HCT116 (cell line): Measurements from ENCODE around the gene ZSWIM8. TPM values are rescaled to one million over a fixed set of nuclear protein-coding genes. Genes with fewer than 3 reads are reported as not detected.

ENCODE experiments used
- ATAC-seq: fragments of 200-7000 bp; cut with Tn5 transposase; 2 replicates; pipeline ENCODE4 v1.9.1; 2020; ENCODE audit warnings: mild to moderate bottlenecking, moderate library complexity
- BruUV-seq: library from RNA; stranded (reverse); fragments of 400-500 nt; replicated peaks from 2 replicates; lab custom pipeline; 2021; lab: Mats Ljungman, UMichigan
- CTCF ChIA-PET: fragments of 300-600 bp; sonication (Branson Sonifier 250); formaldehyde crosslinking; loops from one replicate; lab custom pipeline; 2021; ENCODE audit warnings: antibody characterized with exemption; lab: Charles Lee
- POLR2A ChIA-PET: fragments of 300-600, 350-600 bp; sonication (Branson Sonifier 250); formaldehyde crosslinking; loops from one replicate; lab custom pipeline; 2021; ENCODE audit warnings: antibody characterized with exemption; lab: Charles Lee
- RAD21 ChIA-PET, 2 experiments: fragments of 300-600 bp; sonication (Branson Sonifier 250); formaldehyde crosslinking; loops; one replicate each; lab custom pipeline; 2023; ENCODE audit warnings: low total read pairs in 2 of 2; ENCODE audit not compliant: uncharacterized antibody in 2 of 2, unreplicated experiment in 2 of 2, low non-redundant PET in 1 of 2; lab: Charles Lee
- DNase-seq: peaks from one replicate; pipeline ENCODE4 v3.0.0-alpha.2; 2010; ENCODE audit warnings: low read depth, low spot score
- H2AFZ ChIP-seq: fragments of 200-600 bp; shearing (Covaris generic), sonication (generic); 2 replicates; pipeline ENCODE4 v1.6.1; 2017; ENCODE audit warnings: low read depth, mixed run types, mixed read lengths, antibody characterized with exemption, low read length; ENCODE audit not compliant: poor library complexity, severe bottlenecking
- H3K27ac ChIP-seq: 2 replicates; pipeline ENCODE4 v1.5.1; 2012; ENCODE audit warnings: low read depth, low read length
- H3K27me3 ChIP-seq: fragments of 200-600 bp; sonication (generic); 2 replicates; pipeline ENCODE4 v1.6.1; 2016; ENCODE audit warnings: mixed run types, low read length, mixed read lengths; ENCODE audit not compliant: insufficient read depth
- H3K36me3 ChIP-seq, 2 experiments: fragments of 200-500 bp in 1 of 2; fragments of 200-600 bp in 1 of 2; sonication (Bioruptor generic) in 1 of 2; sonication (generic) in 1 of 2; 2 replicates each; pipeline versions ENCODE4 v1.5.1 to v1.6.1; 2014 to 2016; ENCODE audit warnings: low read length in 2 of 2, inconsistent platforms in 1 of 2, mixed read lengths in 1 of 2, mixed run types in 1 of 2; ENCODE audit not compliant: insufficient read depth in 2 of 2, control insufficient read depth in 1 of 2
- H3K4me1 ChIP-seq, 2 experiments: fragments of 200-600 bp in 1 of 2; sonication (generic) in 1 of 2; 2 replicates each; pipeline versions ENCODE4 v1.5.1 to v1.6.1; 2012 to 2017; ENCODE audit warnings: low read length in 2 of 2, inconsistent platforms in 1 of 2, mild to moderate bottlenecking in 1 of 2, mixed read lengths in 1 of 2, mixed run types in 1 of 2, moderate library complexity in 1 of 2; ENCODE audit not compliant: insufficient read depth in 2 of 2, control insufficient read depth in 1 of 2
- H3K4me2 ChIP-seq: fragments of 200-600 bp; sonication (generic); 2 replicates; pipeline ENCODE4 v1.6.1; 2017; ENCODE audit warnings: mixed run types, low read length, mixed read lengths
- H3K4me3 ChIP-seq, 2 experiments: fragments of 200-600 bp in 1 of 2; sonication (generic) in 1 of 2; replicated peaks in 1 of 2; 2 replicates each; pipeline ENCODE4 v1.5.1; 2011 to 2016; ENCODE audit warnings: low read length in 2 of 2, control low read depth in 1 of 2, low read depth in 1 of 2, mild to moderate bottlenecking in 1 of 2, mixed read lengths in 1 of 2, mixed run types in 1 of 2
- H3K79me2 ChIP-seq: fragments of 200-600 bp; sonication (generic); 2 replicates; pipeline ENCODE4 v1.6.1; 2017; ENCODE audit warnings: mild to moderate bottlenecking, mixed run types, low read length, moderate library complexity, mixed read lengths; ENCODE audit not compliant: insufficient read depth
- H3K9ac ChIP-seq: fragments of 200-600 bp; sonication (generic); 2 replicates; pipeline ENCODE4 v1.6.1; 2016; ENCODE audit warnings: low read length, mixed read lengths
- H3K9me2 ChIP-seq: fragments of 200-600 bp; sonication (generic), shearing (Covaris generic); 2 replicates; pipeline ENCODE4 v1.6.1; 2017; ENCODE audit warnings: mixed run types, mild to moderate bottlenecking, moderate library complexity; ENCODE audit not compliant: insufficient read depth
- H3K9me3 ChIP-seq, 2 experiments: fragments of 200-500 bp in 1 of 2; fragments of 200-600 bp in 1 of 2; sonication (Bioruptor generic) in 1 of 2; sonication (generic) in 1 of 2; 2 replicates each; pipeline ENCODE4 v1.6.1; 2014 to 2017; ENCODE audit warnings: low read length in 2 of 2, mixed read lengths in 2 of 2, inconsistent platforms in 1 of 2, low read depth in 1 of 2, mild to moderate bottlenecking in 1 of 2, mixed run types in 1 of 2, moderate library complexity in 1 of 2; ENCODE audit not compliant: control insufficient read depth in 1 of 2, insufficient read depth in 1 of 2
- H4K20me1 ChIP-seq: fragments of 200-600 bp; sonication (generic), shearing (Covaris generic); 2 replicates; pipeline ENCODE4 v1.6.1; 2017; ENCODE audit warnings: mixed run types, mild to moderate bottlenecking, moderate library complexity; ENCODE audit not compliant: insufficient read depth
- CBX3 ChIP-seq: IDR thresholded peaks from 2 replicates; pipeline ENCODE4 v1.6.1; 2012; ENCODE audit warnings: low read depth
- CEBPB ChIP-seq: IDR thresholded peaks from 2 replicates; pipeline ENCODE4 v1.6.1; 2012; ENCODE audit warnings: low read depth
- EZH2 ChIP-seq: fragments of 200-600 bp; sonication (generic); IDR thresholded peaks from 2 replicates; pipeline ENCODE4 v1.6.1; 2017; ENCODE audit warnings: antibody characterized with exemption, mixed run types
- FOSL1 ChIP-seq: IDR thresholded peaks from 2 replicates; pipeline ENCODE4 v1.6.1; 2012; ENCODE audit warnings: low read depth
- POLR2A ChIP-seq: IDR thresholded peaks from 2 replicates; pipeline ENCODE4 v1.7.0; 2011; ENCODE audit warnings: borderline replicate concordance; ENCODE audit not compliant: insufficient read depth, insufficient read length; ENCODE audit errors: extremely low read depth
- POLR2AphosphoS5 ChIP-seq: IDR thresholded peaks from 2 replicates; pipeline ENCODE4 v1.6.1; 2011; ENCODE audit warnings: mild to moderate bottlenecking, low read depth, low read length, moderate library complexity
- RAD21 ChIP-seq: IDR thresholded peaks from 2 replicates; pipeline ENCODE4 v1.6.1; 2012; ENCODE audit warnings: low read depth, mild to moderate bottlenecking
- SIN3A ChIP-seq: IDR thresholded peaks from 2 replicates; pipeline ENCODE4 v1.6.1; 2012; ENCODE audit warnings: low read depth
- SP1 ChIP-seq: IDR thresholded peaks from 2 replicates; pipeline ENCODE4 v1.6.1; 2012; ENCODE audit warnings: low read depth
- SRF ChIP-seq: IDR thresholded peaks from 2 replicates; pipeline ENCODE4 v1.6.1; 2012; ENCODE audit warnings: low read depth
- YY1 ChIP-seq: IDR thresholded peaks from 2 replicates; pipeline ENCODE4 v1.6.1; 2011; ENCODE audit warnings: low read length, low read depth, moderate library complexity, mild to moderate bottlenecking; ENCODE audit not compliant: insufficient replicate concordance; ENCODE audit errors: extremely low read depth
- ZNF274 ChIP-seq: fragments of 200-500 bp; sonication (Bioruptor generic); IDR thresholded peaks from 2 replicates; pipeline ENCODE4 v1.6.1; 2014; ENCODE audit warnings: mild to moderate bottlenecking, low read depth, low read length, inconsistent platforms
- intact Hi-C: fragments of 100-400 bp; cut with micrococcal nuclease; formaldehyde crosslinking; loops from 2 replicates; pipeline ENCODE4 v1.10.0; 2022
- total RNA-seq: library from RNA; stranded (reverse); gene quantifications from one replicate; pipeline ENCODE4 v1.2.1, GENCODE V29; 2021; ENCODE audit not compliant: unreplicated experiment
- TF ChIP-seq, protein P1 (sequence below): IDR thresholded peaks from 2 replicates; pipeline ENCODE4 v1.6.1; 2012
- TF ChIP-seq, protein P2 (sequence below), 3 experiments: fragments of 200-600 bp in 1 of 3; sonication (generic) in 1 of 3; IDR thresholded peaks in 2 of 3; conservative IDR thresholded peaks in 1 of 3; 2 replicates each; pipeline ENCODE4 v1.5.1; 2012 to 2017; ENCODE audit warnings: low read depth in 2 of 3, low read length in 2 of 3, antibody characterized with exemption in 1 of 3, borderline replicate concordance in 1 of 3, control low read depth in 1 of 3, mild to moderate bottlenecking in 1 of 3, mixed read lengths in 1 of 3, mixed run types in 1 of 3, moderate library complexity in 1 of 3; ENCODE audit not compliant: insufficient read depth in 1 of 3
- TF ChIP-seq, protein P3 (sequence below): IDR thresholded peaks from 2 replicates; pipeline ENCODE4 v1.6.1; 2012
- TF ChIP-seq, protein P4 (sequence below): IDR thresholded peaks from 2 replicates; pipeline ENCODE4 v1.6.1; 2011; ENCODE audit warnings: mild to moderate bottlenecking, low read length, moderate library complexity; ENCODE audit not compliant: insufficient replicate concordance; ENCODE audit errors: extremely low read depth
- TF ChIP-seq, protein P5 (sequence below): IDR thresholded peaks from 2 replicates; pipeline ENCODE4 v1.6.1; 2012; ENCODE audit warnings: low read depth

ZSWIM8 gene
- total RNA-seq, 1 experiment from 2014 or later: 49.9 TPM

DNA sequence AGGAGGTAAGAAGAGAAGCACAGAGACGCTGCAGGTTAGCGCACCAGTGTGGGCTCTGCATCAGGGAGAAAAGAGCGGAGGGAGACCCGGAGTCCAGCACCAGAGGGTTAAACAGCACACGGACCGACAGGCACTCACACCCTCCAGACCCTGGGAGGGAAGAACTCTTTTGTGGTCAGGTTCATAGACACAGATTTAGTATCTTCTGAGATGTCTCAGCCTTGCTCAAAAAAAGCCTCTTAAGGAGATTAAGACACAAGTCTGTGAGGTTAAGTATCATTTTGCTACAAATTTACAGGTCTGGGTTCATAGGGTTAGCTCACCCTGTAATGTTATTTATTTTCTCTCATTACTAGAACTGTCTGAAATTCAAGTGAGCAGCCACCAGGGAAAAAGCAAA, 42.8 kb downstream of the ZSWIM8 start:
- DNase-seq (no peak), ATAC-seq (no peak)
- no peak overlapping the region for H2AFZ ChIP-seq
- no peaks in the 10 kb centered on the region for H3K79me2 ChIP-seq
- no TSS peak for BruUV-seq
- H3K27me3 ChIP-seq: no peaks in the 10 kb centered on the region
- ChIA-PET CTCF (no interaction called here), RAD21 (no interaction called here), POLR2A (no interaction called here)
- H3K4me1 ChIP-seq: no peaks in the 10 kb centered on the region; a peak in 1 of 4 replicates
- intact Hi-C loops: no loop called here
- no peak overlapping the region for H3K4me2 ChIP-seq
- H3K9ac ChIP-seq: no peak overlapping the region
- no peaks in the 10 kb centered on the region for H3K9me3 ChIP-seq
- H3K4me3 ChIP-seq: no peak overlapping the region
- H3K27ac ChIP-seq: no peak overlapping the region
- peaks cover 2 to 9% of the 10 kb centered on the region in 2 experiments; a peak in 3 of 4 replicates for H3K36me3 ChIP-seq
- no peaks in the 10 kb centered on the region for H3K9me2 ChIP-seq
- H4K20me1 ChIP-seq: no peaks in the 10 kb centered on the region
- no peak for TF ChIP-seq FOSL1
- TF ChIP-seq, protein P1, sequence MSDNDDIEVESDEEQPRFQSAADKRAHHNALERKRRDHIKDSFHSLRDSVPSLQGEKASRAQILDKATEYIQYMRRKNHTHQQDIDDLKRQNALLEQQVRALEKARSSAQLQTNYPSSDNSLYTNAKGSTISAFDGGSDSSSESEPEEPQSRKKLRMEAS: no peak
- TF ChIP-seq, protein P2, sequence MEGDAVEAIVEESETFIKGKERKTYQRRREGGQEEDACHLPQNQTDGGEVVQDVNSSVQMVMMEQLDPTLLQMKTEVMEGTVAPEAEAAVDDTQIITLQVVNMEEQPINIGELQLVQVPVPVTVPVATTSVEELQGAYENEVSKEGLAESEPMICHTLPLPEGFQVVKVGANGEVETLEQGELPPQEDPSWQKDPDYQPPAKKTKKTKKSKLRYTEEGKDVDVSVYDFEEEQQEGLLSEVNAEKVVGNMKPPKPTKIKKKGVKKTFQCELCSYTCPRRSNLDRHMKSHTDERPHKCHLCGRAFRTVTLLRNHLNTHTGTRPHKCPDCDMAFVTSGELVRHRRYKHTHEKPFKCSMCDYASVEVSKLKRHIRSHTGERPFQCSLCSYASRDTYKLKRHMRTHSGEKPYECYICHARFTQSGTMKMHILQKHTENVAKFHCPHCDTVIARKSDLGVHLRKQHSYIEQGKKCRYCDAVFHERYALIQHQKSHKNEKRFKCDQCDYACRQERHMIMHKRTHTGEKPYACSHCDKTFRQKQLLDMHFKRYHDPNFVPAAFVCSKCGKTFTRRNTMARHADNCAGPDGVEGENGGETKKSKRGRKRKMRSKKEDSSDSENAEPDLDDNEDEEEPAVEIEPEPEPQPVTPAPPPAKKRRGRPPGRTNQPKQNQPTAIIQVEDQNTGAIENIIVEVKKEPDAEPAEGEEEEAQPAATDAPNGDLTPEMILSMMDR (IDR thresholded peaks at IDR 0.05 in 2 of 3, conservative IDR thresholded peaks at IDR 0.05 in 1 of 3; ENCODE audit: borderline replicate concordance in 1 of 3, insufficient read depth in 1 of 3, low read depth in 2 of 3, low read length in 2 of 3): no peak
- no peak for TF ChIP-seq EZH2
- TF ChIP-seq RAD21: no peak
- TF ChIP-seq ZNF274: no peak
- TF ChIP-seq YY1: no peak
- TF ChIP-seq, protein P3, sequence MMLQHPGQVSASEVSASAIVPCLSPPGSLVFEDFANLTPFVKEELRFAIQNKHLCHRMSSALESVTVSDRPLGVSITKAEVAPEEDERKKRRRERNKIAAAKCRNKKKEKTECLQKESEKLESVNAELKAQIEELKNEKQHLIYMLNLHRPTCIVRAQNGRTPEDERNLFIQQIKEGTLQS: no peak
- TF ChIP-seq, protein P4, sequence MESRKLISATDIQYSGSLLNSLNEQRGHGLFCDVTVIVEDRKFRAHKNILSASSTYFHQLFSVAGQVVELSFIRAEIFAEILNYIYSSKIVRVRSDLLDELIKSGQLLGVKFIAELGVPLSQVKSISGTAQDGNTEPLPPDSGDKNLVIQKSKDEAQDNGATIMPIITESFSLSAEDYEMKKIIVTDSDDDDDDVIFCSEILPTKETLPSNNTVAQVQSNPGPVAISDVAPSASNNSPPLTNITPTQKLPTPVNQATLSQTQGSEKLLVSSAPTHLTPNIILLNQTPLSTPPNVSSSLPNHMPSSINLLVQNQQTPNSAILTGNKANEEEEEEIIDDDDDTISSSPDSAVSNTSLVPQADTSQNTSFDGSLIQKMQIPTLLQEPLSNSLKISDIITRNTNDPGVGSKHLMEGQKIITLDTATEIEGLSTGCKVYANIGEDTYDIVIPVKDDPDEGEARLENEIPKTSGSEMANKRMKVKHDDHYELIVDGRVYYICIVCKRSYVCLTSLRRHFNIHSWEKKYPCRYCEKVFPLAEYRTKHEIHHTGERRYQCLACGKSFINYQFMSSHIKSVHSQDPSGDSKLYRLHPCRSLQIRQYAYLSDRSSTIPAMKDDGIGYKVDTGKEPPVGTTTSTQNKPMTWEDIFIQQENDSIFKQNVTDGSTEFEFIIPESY: no peak
- TF ChIP-seq POLR2A: no peak
- TF ChIP-seq SIN3A: no peak
- TF ChIP-seq POLR2AphosphoS5: no peak
- TF ChIP-seq CBX3: no peak
- no peak for TF ChIP-seq CEBPB
- no peak for TF ChIP-seq SRF
- TF ChIP-seq, protein P5, sequence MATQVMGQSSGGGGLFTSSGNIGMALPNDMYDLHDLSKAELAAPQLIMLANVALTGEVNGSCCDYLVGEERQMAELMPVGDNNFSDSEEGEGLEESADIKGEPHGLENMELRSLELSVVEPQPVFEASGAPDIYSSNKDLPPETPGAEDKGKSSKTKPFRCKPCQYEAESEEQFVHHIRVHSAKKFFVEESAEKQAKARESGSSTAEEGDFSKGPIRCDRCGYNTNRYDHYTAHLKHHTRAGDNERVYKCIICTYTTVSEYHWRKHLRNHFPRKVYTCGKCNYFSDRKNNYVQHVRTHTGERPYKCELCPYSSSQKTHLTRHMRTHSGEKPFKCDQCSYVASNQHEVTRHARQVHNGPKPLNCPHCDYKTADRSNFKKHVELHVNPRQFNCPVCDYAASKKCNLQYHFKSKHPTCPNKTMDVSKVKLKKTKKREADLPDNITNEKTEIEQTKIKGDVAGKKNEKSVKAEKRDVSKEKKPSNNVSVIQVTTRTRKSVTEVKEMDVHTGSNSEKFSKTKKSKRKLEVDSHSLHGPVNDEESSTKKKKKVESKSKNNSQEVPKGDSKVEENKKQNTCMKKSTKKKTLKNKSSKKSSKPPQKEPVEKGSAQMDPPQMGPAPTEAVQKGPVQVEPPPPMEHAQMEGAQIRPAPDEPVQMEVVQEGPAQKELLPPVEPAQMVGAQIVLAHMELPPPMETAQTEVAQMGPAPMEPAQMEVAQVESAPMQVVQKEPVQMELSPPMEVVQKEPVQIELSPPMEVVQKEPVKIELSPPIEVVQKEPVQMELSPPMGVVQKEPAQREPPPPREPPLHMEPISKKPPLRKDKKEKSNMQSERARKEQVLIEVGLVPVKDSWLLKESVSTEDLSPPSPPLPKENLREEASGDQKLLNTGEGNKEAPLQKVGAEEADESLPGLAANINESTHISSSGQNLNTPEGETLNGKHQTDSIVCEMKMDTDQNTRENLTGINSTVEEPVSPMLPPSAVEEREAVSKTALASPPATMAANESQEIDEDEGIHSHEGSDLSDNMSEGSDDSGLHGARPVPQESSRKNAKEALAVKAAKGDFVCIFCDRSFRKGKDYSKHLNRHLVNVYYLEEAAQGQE: no peak
- TF ChIP-seq SP1: no peak
- TF ChIP-seq, all 23 proteins: peak for 0
